Keratinocyte (primary cell): ENCODE measurements around the gene THBS2. TPM values are rescaled to one million over a fixed set of nuclear protein-coding genes. Genes with fewer than 3 reads are reported as not detected.

Source experiments
- DNase-seq: peaks from one replicate; pipeline ENCODE4 v3.0.0-alpha.2; 2011; ENCODE audit warnings: low read depth, missing footprints, low spot score
- FAIRE-seq: peaks from 2 replicates; lab custom pipeline; 2011; peaks lifted over from hg19 to GRCh38; lab: Jason Lieb, UNC
- H2AFZ ChIP-seq: 2 replicates; pipeline ENCODE4 v1.6.0; 2012; ENCODE audit warnings: low read length, control low read depth, inconsistent platforms; ENCODE audit not compliant: control insufficient read depth
- H3K27ac ChIP-seq: 2 replicates; pipeline ENCODE4 v1.5.1; 2011; ENCODE audit warnings: low read length; ENCODE audit not compliant: control insufficient read depth, insufficient read depth
- H3K27me3 ChIP-seq: 3 replicates; pipeline ENCODE4 v1.6.0; 2011; ENCODE audit warnings: low read length; ENCODE audit not compliant: control insufficient read depth, insufficient read depth; ENCODE audit errors: extremely low read depth
- H3K36me3 ChIP-seq, 2 experiments: 2 replicates in 1 of 2; 3 replicates in 1 of 2; pipeline ENCODE4 v1.5.1; 2011; ENCODE audit warnings: low read length in 2 of 2, mild to moderate bottlenecking in 1 of 2; ENCODE audit not compliant: control insufficient read depth in 2 of 2, insufficient read depth in 2 of 2; ENCODE audit errors: extremely low read depth in 1 of 2
- H3K4me1 ChIP-seq: 3 replicates; pipeline ENCODE4 v1.5.1; 2011; ENCODE audit warnings: low read length; ENCODE audit not compliant: control insufficient read depth, insufficient read depth; ENCODE audit errors: extremely low read depth
- H3K4me2 ChIP-seq: 3 replicates; pipeline ENCODE4 v1.6.0; 2011; ENCODE audit warnings: low read depth, low read length; ENCODE audit not compliant: control insufficient read depth, insufficient read depth; ENCODE audit errors: extremely low read depth
- H3K4me3 ChIP-seq, 3 experiments: fragments of 200-600 bp in 1 of 3; sonication (generic) in 1 of 3; 2 replicates in 2 of 3; 3 replicates in 1 of 3; pipeline ENCODE4 v1.5.1; 2011 to 2016; ENCODE audit warnings: low read length in 3 of 3, mild to moderate bottlenecking in 3 of 3, control low read depth in 2 of 3, inconsistent platforms in 1 of 3, low read depth in 1 of 3, mixed read lengths in 1 of 3, mixed run types in 1 of 3, moderate library complexity in 1 of 3; ENCODE audit not compliant: control insufficient read depth in 2 of 3, insufficient read depth in 2 of 3; ENCODE audit errors: extremely low read depth in 1 of 3
- H3K79me2 ChIP-seq: 2 replicates; pipeline ENCODE4 v1.6.0; 2012; ENCODE audit warnings: low read length; ENCODE audit not compliant: control insufficient read depth, insufficient read depth
- H3K9ac ChIP-seq: 3 replicates; pipeline ENCODE4 v1.6.0; 2011; ENCODE audit warnings: low read length; ENCODE audit not compliant: control insufficient read depth, insufficient read depth; ENCODE audit errors: extremely low read depth
- H3K9me1 ChIP-seq: 3 replicates; pipeline ENCODE4 v1.6.0; 2011; ENCODE audit warnings: low read length; ENCODE audit not compliant: control insufficient read depth, insufficient read depth; ENCODE audit errors: extremely low read depth
- H3K9me3 ChIP-seq: 2 replicates; pipeline ENCODE4 v1.5.1; 2012; ENCODE audit warnings: low read depth, low read length; ENCODE audit not compliant: control insufficient read depth
- H4K20me1 ChIP-seq: 3 replicates; pipeline ENCODE4 v1.6.0; 2011; ENCODE audit warnings: low read length; ENCODE audit not compliant: control insufficient read depth, insufficient read depth; ENCODE audit errors: extremely low read depth
- EZH2 ChIP-seq: IDR thresholded peaks from one replicate; pipeline ENCODE4 v1.6.1; 2012; ENCODE audit warnings: inconsistent platforms, mild to moderate bottlenecking, low read length, moderate library complexity
- dilution Hi-C: fragments of 300-500 bp; cut with MboI; formaldehyde crosslinking; loops from one replicate; pipeline ENCODE4 v1.7.0; 2020; ENCODE audit warnings: low sequenced_read_pairs; ENCODE audit not compliant: extremely low pct_ligation_motif_present
- polyA plus RNA-seq, 5 experiments: library from polyadenylated mRNA; depleted of rRNA in 3 of 5; stranded (reverse) in 3 of 5; stranded (forward) in 1 of 5; unstranded in 1 of 5; fragments of >200 nt; gene quantifications; 1 replicate in 1 of 5; 2 replicates in 3 of 5; 3 replicates in 1 of 5; pipeline versions ENCODE4 v1.2.1 to v1.2.3, GENCODE V29; 2011 to 2012; ENCODE audit warnings: missing spikeins in 2 of 5, low read depth in 1 of 5, low replicate concordance in 1 of 5
- TF ChIP-seq, protein P1 (sequence below), 3 experiments: IDR thresholded peaks in 1 of 3; conservative IDR thresholded peaks in 1 of 3; optimal IDR thresholded peaks in 1 of 3; 2 replicates in 2 of 3; 3 replicates in 1 of 3; pipeline versions ENCODE3 to v1.5.1; 2011; ENCODE audit warnings: low read length in 3 of 3, mild to moderate bottlenecking in 3 of 3, moderate library complexity in 2 of 3, control low read depth in 1 of 3, inconsistent platforms in 1 of 3; ENCODE audit not compliant: insufficient read depth in 2 of 3; ENCODE audit errors: extremely low read depth in 1 of 3

Gene THBS2
- polyA plus RNA-seq, 1 donor (not counting 4 experiments of a cell fraction or from before 2014, with no cell fraction given) = 533 TPM

DNA sequence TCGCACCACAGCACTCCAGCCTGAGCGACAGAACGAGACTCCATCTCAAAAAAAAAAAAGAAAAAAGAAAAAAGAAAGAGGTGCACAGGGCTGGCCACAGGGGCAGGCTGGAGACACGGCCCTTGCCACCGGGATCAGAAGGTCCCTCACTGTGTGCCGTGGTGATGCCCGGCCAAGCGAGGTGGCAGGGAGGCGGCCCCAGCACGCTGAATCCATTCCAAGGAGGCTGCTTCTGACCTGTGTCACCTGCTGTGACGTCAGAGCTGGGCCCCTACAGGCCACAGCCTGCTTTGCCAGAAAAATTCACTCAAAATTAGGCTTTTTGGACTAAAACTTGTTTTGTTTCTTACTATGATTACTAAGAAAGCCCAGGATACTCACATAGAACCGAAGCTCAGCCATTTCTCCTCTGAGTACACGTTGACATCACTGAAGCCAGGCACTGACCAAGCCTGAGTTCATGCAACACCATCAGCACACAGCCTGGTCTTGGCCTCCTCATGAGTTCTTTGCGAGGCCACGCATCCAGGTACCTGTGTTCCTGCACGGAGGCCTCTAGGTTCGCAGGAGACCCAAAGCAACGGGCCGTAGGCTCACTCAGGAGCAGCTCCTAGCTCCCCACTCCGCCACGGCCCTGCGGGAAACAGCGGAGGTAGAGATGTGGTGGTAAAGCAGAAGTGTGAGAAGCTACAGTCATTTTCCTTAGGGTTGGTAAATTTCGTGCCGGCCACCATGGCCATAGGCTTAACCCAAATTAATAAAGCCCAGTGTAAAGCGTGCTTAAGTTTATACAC, 67.8 kb downstream of the THBS2 start:
- DNase-seq (no peak), FAIRE-seq (no peak)
- Histone ChIP-seq H3K9ac (no peak overlapping the region), H3K36me3 (no peaks in the 10 kb centered on the region), H3K4me3 (no peak overlapping the region), H3K4me2 (no peak overlapping the region), H3K9me1 (no peaks in the 10 kb centered on the region), H3K9me3 (no peaks in the 10 kb centered on the region), H3K27ac (no peak overlapping the region), H3K79me2 (no peaks in the 10 kb centered on the region), H3K4me1 (peaks cover 4% of the 10 kb centered on the region), H2AFZ (no peak overlapping the region), H3K27me3 (no peaks in the 10 kb centered on the region), H4K20me1 (no peaks in the 10 kb centered on the region)
- no peak for TF ChIP-seq EZH2
- TF ChIP-seq, protein P1, sequence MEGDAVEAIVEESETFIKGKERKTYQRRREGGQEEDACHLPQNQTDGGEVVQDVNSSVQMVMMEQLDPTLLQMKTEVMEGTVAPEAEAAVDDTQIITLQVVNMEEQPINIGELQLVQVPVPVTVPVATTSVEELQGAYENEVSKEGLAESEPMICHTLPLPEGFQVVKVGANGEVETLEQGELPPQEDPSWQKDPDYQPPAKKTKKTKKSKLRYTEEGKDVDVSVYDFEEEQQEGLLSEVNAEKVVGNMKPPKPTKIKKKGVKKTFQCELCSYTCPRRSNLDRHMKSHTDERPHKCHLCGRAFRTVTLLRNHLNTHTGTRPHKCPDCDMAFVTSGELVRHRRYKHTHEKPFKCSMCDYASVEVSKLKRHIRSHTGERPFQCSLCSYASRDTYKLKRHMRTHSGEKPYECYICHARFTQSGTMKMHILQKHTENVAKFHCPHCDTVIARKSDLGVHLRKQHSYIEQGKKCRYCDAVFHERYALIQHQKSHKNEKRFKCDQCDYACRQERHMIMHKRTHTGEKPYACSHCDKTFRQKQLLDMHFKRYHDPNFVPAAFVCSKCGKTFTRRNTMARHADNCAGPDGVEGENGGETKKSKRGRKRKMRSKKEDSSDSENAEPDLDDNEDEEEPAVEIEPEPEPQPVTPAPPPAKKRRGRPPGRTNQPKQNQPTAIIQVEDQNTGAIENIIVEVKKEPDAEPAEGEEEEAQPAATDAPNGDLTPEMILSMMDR (optimal IDR thresholded peaks at IDR 0.05 in 1 of 3, IDR thresholded peaks at IDR 0.05 in 1 of 3, conservative IDR thresholded peaks at IDR 0.05 in 1 of 3; ENCODE audit: extremely low read depth in 1 of 3, insufficient read depth in 2 of 3, low read length in 3 of 3) = no peak
- dilution Hi-C loops = no loop called here

DNA sequence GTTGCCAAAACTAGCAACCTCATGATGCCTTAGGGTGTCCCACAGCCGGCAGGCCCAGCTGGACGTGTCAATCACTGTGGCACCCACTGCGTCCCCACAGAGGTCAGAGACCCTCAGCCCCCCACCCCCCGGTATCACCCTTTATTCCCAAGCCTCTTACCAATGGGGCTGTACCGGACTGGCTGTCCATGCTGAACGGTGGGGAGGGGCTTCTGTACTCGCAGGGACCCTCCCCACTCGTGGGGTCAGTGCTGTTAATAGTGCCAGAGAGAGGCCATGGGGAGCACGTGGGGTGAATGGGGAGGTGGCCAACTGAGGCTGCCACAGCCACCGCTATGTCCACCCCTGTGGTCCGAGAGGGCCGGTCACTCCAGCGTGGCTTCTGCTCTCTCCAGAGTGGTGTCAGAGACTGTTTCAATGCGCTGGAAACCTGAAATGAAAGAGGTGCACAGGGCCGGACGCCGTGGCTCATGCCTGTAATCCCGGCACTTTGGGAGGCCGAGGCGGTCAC, 68.6 kb downstream of the THBS2 start:
- H3K9me3 ChIP-seq = no peaks in the 10 kb centered on the region
- H3K9ac ChIP-seq = no peak overlapping the region
- no peak overlapping the region for H3K4me3 ChIP-seq
- H3K79me2 ChIP-seq = no peaks in the 10 kb centered on the region
- H3K4me2 ChIP-seq = no peak overlapping the region
- peaks cover 4% of the 10 kb centered on the region for H3K4me1 ChIP-seq
- H4K20me1 ChIP-seq = no peaks in the 10 kb centered on the region
- no peak for DNase-seq
- H3K9me1 ChIP-seq = no peaks in the 10 kb centered on the region
- FAIRE-seq = no peak
- no peak overlapping the region for H3K27ac ChIP-seq
- TF ChIP-seq, protein P1 (optimal IDR thresholded peaks at IDR 0.05 in 1 of 3, IDR thresholded peaks at IDR 0.05 in 1 of 3, conservative IDR thresholded peaks at IDR 0.05 in 1 of 3; ENCODE audit: extremely low read depth in 1 of 3, insufficient read depth in 2 of 3, low read length in 3 of 3) = no peak
- no peak overlapping the region for H2AFZ ChIP-seq
- dilution Hi-C loops = no loop called here
- no peaks in the 10 kb centered on the region for H3K36me3 ChIP-seq
- H3K27me3 ChIP-seq = no peaks in the 10 kb centered on the region
